Adrenal gland (tissue), 12 donors: ENCODE results near the gene KAZALD1. TPM values are rescaled to one million over a fixed set of nuclear protein-coding genes. Genes with fewer than 3 reads are reported as not detected.

Experiments
- DNase-seq, 7 donors: peaks; one replicate each; pipeline ENCODE4 v3.0.0-alpha.2; 2019 to 2020
- H3K27ac ChIP-seq, 5 donors: fragments of 200-600 bp; sonication (generic) in 4 of 5; 1 replicate in 3 of 5; 2 replicates in 2 of 5; pipeline versions ENCODE4 v1.5.1 to v1.8.0; 2016 to 2020; ENCODE audit warnings: mild to moderate bottlenecking in 1 of 5
- H3K27me3 ChIP-seq: fragments of 200-600 bp; 2 replicates; pipeline ENCODE4 v1.8.0; 2021
- H3K36me3 ChIP-seq, 2 donors: fragments of 200-600 bp; replicated peaks in 1 of 2; 1 replicate in 1 of 2; 2 replicates in 1 of 2; pipeline versions ENCODE4 v1.5.1 to v1.8.0; 2018 to 2022
- H3K4me1 ChIP-seq, 2 donors: fragments of 200-600 bp; replicated peaks in 1 of 2; 1 replicate in 1 of 2; 2 replicates in 1 of 2; pipeline versions ENCODE4 v1.5.1 to v1.8.0; 2018 to 2021
- H3K4me3 ChIP-seq, 4 donors: fragments of 200-600 bp; sonication (generic) in 3 of 4; one replicate each; pipeline ENCODE4 v1.5.1; 2016 to 2018
- H3K9me3 ChIP-seq, 3 donors: fragments of 200-600 bp; sonication (generic) in 1 of 3; replicated peaks in 1 of 3; 1 replicate in 2 of 3; 2 replicates in 1 of 3; pipeline versions ENCODE4 v1.5.1 to v1.8.0; 2016 to 2021
- POLR2A ChIP-seq, 2 donors: fragments of 450-650 bp; IDR thresholded peaks; one replicate each; pipeline ENCODE4 v1.6.1; 2017; ENCODE audit warnings: antibody characterized with exemption in 2 of 2, mild to moderate bottlenecking in 2 of 2, moderate library complexity in 1 of 2
- WGBS, 4 donors: extraction: QIAGEN DNeasy Blood & Tissue Kit in 2 of 4; methylation state at CpG; one replicate each; pipeline versions ENCODE4 v1.1.5 to v1.1.7; 2013 to 2017; 5-methylcytosine and 5-hydroxymethylcytosine counted together
- intact Hi-C, 2 donors: fragments of 100-400 bp; cut with DNase I; formaldehyde crosslinking; loops; one replicate each; pipeline versions ENCODE4 v1.14.1 to v1.15.0; 2022 to 2023
- polyA plus RNA-seq, 3 donors: library from polyadenylated mRNA; stranded (reverse); fragments of 200-250 nt in 2 of 3; fragments of 350-450 nt in 1 of 3; fragmentation: Illumina TruSeq in 1 of 3; extraction: RNeasy Lipid Tissue Mini Kit (QIAGEN cat#74804) in 1 of 3; gene quantifications; one replicate each; pipeline ENCODE4 v1.2.3, GENCODE V29; 2013 to 2014
- total RNA-seq, 9 donors: library from RNA; depleted of rRNA in 4 of 9; stranded (reverse); fragments of >200 nt in 4 of 9; fragments of 120-200 nt in 1 of 9; fragmentation: NEBNext Ultra II Directional in 1 of 9; extraction: Animal tissue kit (Norgen Biotek cat#: 25700) in 1 of 9; gene quantifications; one replicate each; pipeline versions ENCODE4 v1.1.0 to v1.2.4, GENCODE V29; 2013 to 2023
- TF ChIP-seq, protein P1 (sequence below), 6 experiments: fragments of 450-650 bp in 4 of 6; fragments of 200-600 bp in 2 of 6; sonication (generic) in 1 of 6; IDR thresholded peaks; 1 replicate in 5 of 6; 2 replicates in 1 of 6; pipeline versions ENCODE4 v1.5.1 to v1.8.0; 2016 to 2021; ENCODE audit warnings: antibody characterized with exemption in 6 of 6, mild to moderate bottlenecking in 2 of 6, moderate library complexity in 1 of 6
- donor health status: healthy with polysubstance abuse.
- donor health status: Bipolar disorder and iron deficiency.
- donor health status: DM: yes; HTN: yes; CAD: no.
- donor health status: DM: no; HTN: no; CAD: no.
- donor health status: DM: no; HTN: no; CAD: no.
- donor health status: DM: yes; HTN: yes; CAD: no.

Gene KAZALD1
- total and polyA plus RNA-seq, 12 donors: 0.55 to 5.4 (median 2.1) TPM

GRCh38 chr10:101113890-101114403 is 52.2 kb downstream of the KAZALD1 start:
- WGBS, 4 donors: 56 to 73% (median 66%) methylated on average over 2 of the region's 2 CpGs
- no peak for DNase-seq
- no peaks in the 10 kb centered on the region for H3K4me1 ChIP-seq
- H3K9me3 ChIP-seq: no peaks in the 10 kb centered on the region
- H3K36me3 ChIP-seq: no peaks in the 10 kb centered on the region
- no peak overlapping the region for H3K4me3 ChIP-seq
- intact Hi-C loops: no loop called here
- H3K27me3 ChIP-seq: peaks cover 29% of the 10 kb centered on the region
- no peak overlapping the region for H3K27ac ChIP-seq
- no peak for TF ChIP-seq POLR2A (IDR thresholded peaks at IDR 0.05)
- TF ChIP-seq, protein P1, sequence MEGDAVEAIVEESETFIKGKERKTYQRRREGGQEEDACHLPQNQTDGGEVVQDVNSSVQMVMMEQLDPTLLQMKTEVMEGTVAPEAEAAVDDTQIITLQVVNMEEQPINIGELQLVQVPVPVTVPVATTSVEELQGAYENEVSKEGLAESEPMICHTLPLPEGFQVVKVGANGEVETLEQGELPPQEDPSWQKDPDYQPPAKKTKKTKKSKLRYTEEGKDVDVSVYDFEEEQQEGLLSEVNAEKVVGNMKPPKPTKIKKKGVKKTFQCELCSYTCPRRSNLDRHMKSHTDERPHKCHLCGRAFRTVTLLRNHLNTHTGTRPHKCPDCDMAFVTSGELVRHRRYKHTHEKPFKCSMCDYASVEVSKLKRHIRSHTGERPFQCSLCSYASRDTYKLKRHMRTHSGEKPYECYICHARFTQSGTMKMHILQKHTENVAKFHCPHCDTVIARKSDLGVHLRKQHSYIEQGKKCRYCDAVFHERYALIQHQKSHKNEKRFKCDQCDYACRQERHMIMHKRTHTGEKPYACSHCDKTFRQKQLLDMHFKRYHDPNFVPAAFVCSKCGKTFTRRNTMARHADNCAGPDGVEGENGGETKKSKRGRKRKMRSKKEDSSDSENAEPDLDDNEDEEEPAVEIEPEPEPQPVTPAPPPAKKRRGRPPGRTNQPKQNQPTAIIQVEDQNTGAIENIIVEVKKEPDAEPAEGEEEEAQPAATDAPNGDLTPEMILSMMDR (IDR thresholded peaks at IDR 0.05): no peak

GRCh38 chr10:101114646-101115045 is 52.9 kb downstream of the KAZALD1 start:
- no peak for TF ChIP-seq POLR2A (IDR thresholded peaks at IDR 0.05)
- TF ChIP-seq, protein P1 (IDR thresholded peaks at IDR 0.05): no peak
- DNase-seq: peak in 1 of 7 donors; percentile 15
- Histone ChIP-seq H3K4me3 (no peak overlapping the region), H3K36me3 (no peaks in the 10 kb centered on the region), H3K27ac (no peak overlapping the region), H3K27me3 (peaks cover 29% of the 10 kb centered on the region), H3K4me1 (no peaks in the 10 kb centered on the region), H3K9me3 (no peaks in the 10 kb centered on the region)
- intact Hi-C loops: no loop called here
- WGBS, 4 donors: 41 to 64% (median 46%) methylated on average over 2 of the region's 2 CpGs

Other genes starting within 250 kb of the KAZALD1 start
- 10 to 100 TPM; 19.8 to 88.7 (median 37.4) TPM for gene SLF2, start 149.0 kb upstream of the KAZALD1 start, total RNA-seq
- 10 to 100 TPM; 20.9 to 34.6 (median 31.2) TPM for gene SLF2, start 149.0 kb upstream of the KAZALD1 start, polyA plus RNA-seq
- 10 to 100 TPM in 5 of 9 donors, 1 to 10 TPM in 4; 6.0 to 21.5 (median 13.9) TPM for gene SEMA4G, start 92.5 kb upstream of the KAZALD1 start, total RNA-seq
- gene SEMA4G, start 92.5 kb upstream of the KAZALD1 start, polyA plus RNA-seq: 10 to 100 TPM; 14.1 to 16.8 (median 14.3) TPM
- 100 to 1,000 TPM in 7 of 9 donors, 10 to 100 TPM in 2; 92.7 to 214 (median 129) TPM for gene MRPL43, start 74.5 kb upstream of the KAZALD1 start, total RNA-seq
- 100 to 1,000 TPM in 2 of 3 donors, 10 to 100 TPM in 1; 58.4 to 188 (median 175) TPM for gene MRPL43, start 74.5 kb upstream of the KAZALD1 start, polyA plus RNA-seq
- gene TWNK, start 74.4 kb upstream of the KAZALD1 start, total RNA-seq: 10 to 100 TPM in 4 of 9 donors, 1 to 10 TPM in 5; 5.3 to 14.2 (median 9.4) TPM
- 10 to 100 TPM in 1 of 3 donors, 1 to 10 TPM in 2; 7.6 to 21.8 (median 9.0) TPM for gene TWNK, start 74.4 kb upstream of the KAZALD1 start, polyA plus RNA-seq
- 100 to 1,000 TPM in 4 of 9 donors, 10 to 100 TPM in 5; 30.1 to 161 (median 96.8) TPM for gene LZTS2, start 62.2 kb upstream of the KAZALD1 start, total RNA-seq
- 100 to 1,000 TPM in 2 of 3 donors, 10 to 100 TPM in 1; 12.2 to 232 (median 126) TPM for gene LZTS2, start 62.2 kb upstream of the KAZALD1 start, polyA plus RNA-seq
- gene PDZD7, start 30.9 kb upstream of the KAZALD1 start, total RNA-seq: 1 to 10 TPM in 2 of 9 donors, under 1 TPM in 6, not detected in 1; 0.13 to 1.9 (median 0.57) TPM
- 1 to 10 TPM in 2 of 3 donors, under 1 TPM in 1; 0.18 to 3.5 (median 1.0) TPM for gene PDZD7, start 30.9 kb upstream of the KAZALD1 start, polyA plus RNA-seq
- gene SFXN3, start 30.8 kb upstream of the KAZALD1 start, total RNA-seq: 10 to 100 TPM; 20.4 to 54.0 (median 36.1) TPM
- gene SFXN3, start 30.8 kb upstream of the KAZALD1 start, polyA plus RNA-seq: 10 to 100 TPM; 24.1 to 32.8 (median 25.7) TPM
- gene TLX1, start 69.3 kb downstream of the KAZALD1 start, total RNA-seq: not detected
- gene TLX1, start 69.3 kb downstream of the KAZALD1 start, polyA plus RNA-seq: not detected
- under 1 TPM in 1 of 9 donors, not detected in 8; 0.14 TPM for gene LBX1, start 167.5 kb downstream of the KAZALD1 start, total RNA-seq
- gene LBX1, start 167.5 kb downstream of the KAZALD1 start, polyA plus RNA-seq: not detected